ENCODE results near the gene NCAPD2. TPM values are rescaled to one million over a fixed set of nuclear protein-coding genes. Genes with fewer than 3 reads are reported as not detected.

Gene NCAPD2
- total RNA-seq, 1 experiment from 2014 or later = 103 TPM

GRCh38 chr12:6549684-6550151 is 55.8 kb downstream of the NCAPD2 start:
- H3K9me3 ChIP-seq (ENCODE audit: low read length) = no peaks in the 10 kb centered on the region
- H3K4me2 ChIP-seq (ENCODE audit: low read depth, low read length, poor library complexity, severe bottlenecking) = no peak overlapping the region
- no peak overlapping the region for H3K27ac ChIP-seq (ENCODE audit: low read length)
- no peak for DNase-seq
- no peak overlapping the region for H2AFZ ChIP-seq (ENCODE audit: low read length)
- peaks cover 19% of the 10 kb centered on the region for H3K4me1 ChIP-seq (ENCODE audit: low read length)
- H3K4me3 ChIP-seq (ENCODE audit: low read length) = no peak overlapping the region
- H4K20me1 ChIP-seq (ENCODE audit: insufficient read depth, low read depth, low read length) = peaks cover 10% of the 10 kb centered on the region
- H3K79me2 ChIP-seq (ENCODE audit: low read length) = peaks cover 43% of the 10 kb centered on the region
- H3K36me3 ChIP-seq (ENCODE audit: insufficient read depth, low read length) = peaks cover 21% of the 10 kb centered on the region; the same call in 1 of the 2 replicates
- H3K9ac ChIP-seq (ENCODE audit: low read length) = no peak overlapping the region
- H3K27me3 ChIP-seq (ENCODE audit: low read length) = no peaks in the 10 kb centered on the region
- H3K9me2 ChIP-seq (replicated peaks; ENCODE audit: insufficient read depth, low read length) = no peaks in the 10 kb centered on the region

GRCh38 chr12:6550294-6551062 is 56.6 kb downstream of the NCAPD2 start:
- Histone ChIP-seq H3K27me3 (ENCODE audit: low read length) (no peaks in the 10 kb centered on the region), H3K9ac (ENCODE audit: low read length) (no peak overlapping the region), H3K4me1 (ENCODE audit: low read length) (peaks cover 22% of the 10 kb centered on the region), H3K79me2 (ENCODE audit: low read length) (peaks cover 50% of the 10 kb centered on the region), H3K4me3 (ENCODE audit: low read length) (no peak overlapping the region), H3K27ac (ENCODE audit: low read length) (no peak overlapping the region), H3K36me3 (ENCODE audit: insufficient read depth, low read length) (peaks cover 23% of the 10 kb centered on the region; the same call in 1 of the 2 replicates), H3K9me2 (replicated peaks; ENCODE audit: insufficient read depth, low read length) (no peaks in the 10 kb centered on the region), H4K20me1 (ENCODE audit: insufficient read depth, low read depth, low read length) (peaks cover 16% of the 10 kb centered on the region), H3K9me3 (ENCODE audit: low read length) (no peaks in the 10 kb centered on the region), H2AFZ (ENCODE audit: low read length) (no peak overlapping the region), H3K4me2 (ENCODE audit: low read depth, low read length, poor library complexity, severe bottlenecking) (no peak overlapping the region)
- DNase-seq = no peak

- Histone ChIP-seq H3K27me3 (ENCODE audit: low read length) (no peaks in the 10 kb centered on the region), H3K9me3 (ENCODE audit: low read length) (no peaks in the 10 kb centered on the region), H4K20me1 (ENCODE audit: insufficient read depth, low read depth, low read length) (peaks cover 16% of the 10 kb centered on the region), H3K9ac (ENCODE audit: low read length) (no peak overlapping the region), H3K4me3 (ENCODE audit: low read length) (no peak overlapping the region), H3K4me1 (ENCODE audit: low read length) (peaks cover 22% of the 10 kb centered on the region), H3K36me3 (ENCODE audit: insufficient read depth, low read length) (peaks cover 23% of the 10 kb centered on the region; the same call in 1 of the 2 replicates), H3K79me2 (ENCODE audit: low read length) (peaks cover 54% of the 10 kb centered on the region), H3K9me2 (replicated peaks; ENCODE audit: insufficient read depth, low read length) (no peaks in the 10 kb centered on the region), H3K27ac (ENCODE audit: low read length) (no peak overlapping the region), H3K4me2 (ENCODE audit: low read depth, low read length, poor library complexity, severe bottlenecking) (no peak overlapping the region), H2AFZ (ENCODE audit: low read length) (no peak overlapping the region)
- no peak for DNase-seq
These were observed 57.2 kb downstream of the NCAPD2 start for GRCh38 chr12:6551063-6551461.

GRCh38 chr12:6551496-6552139 is 57.7 kb downstream of the NCAPD2 start:
- Histone ChIP-seq H3K27ac (ENCODE audit: low read length) (no peak overlapping the region), H3K9me3 (ENCODE audit: low read length) (no peaks in the 10 kb centered on the region), H3K4me3 (ENCODE audit: low read length) (no peak overlapping the region), H3K4me1 (ENCODE audit: low read length) (peaks cover 24% of the 10 kb centered on the region), H3K79me2 (ENCODE audit: low read length) (peaks cover 54% of the 10 kb centered on the region), H4K20me1 (ENCODE audit: insufficient read depth, low read depth, low read length) (peaks cover 16% of the 10 kb centered on the region), H3K9me2 (replicated peaks; ENCODE audit: insufficient read depth, low read length) (no peaks in the 10 kb centered on the region), H3K36me3 (ENCODE audit: insufficient read depth, low read length) (peaks cover 25% of the 10 kb centered on the region; the same call in 1 of the 2 replicates), H3K27me3 (ENCODE audit: low read length) (no peaks in the 10 kb centered on the region), H3K9ac (ENCODE audit: low read length) (no peak overlapping the region), H3K4me2 (ENCODE audit: low read depth, low read length, poor library complexity, severe bottlenecking) (no peak overlapping the region), H2AFZ (ENCODE audit: low read length) (no peak overlapping the region)
- no peak for DNase-seq

- no peak for DNase-seq
- H4K20me1 ChIP-seq (ENCODE audit: insufficient read depth, low read depth, low read length) = peaks cover 16% of the 10 kb centered on the region
- H3K4me3 ChIP-seq (ENCODE audit: low read length) = no peak overlapping the region
- H3K9ac ChIP-seq (ENCODE audit: low read length) = peak overlapping the region; percentile 8; the same call in 1 of the 2 replicates
- H3K4me2 ChIP-seq (ENCODE audit: low read depth, low read length, poor library complexity, severe bottlenecking) = no peak overlapping the region
- no peaks in the 10 kb centered on the region for H3K9me3 ChIP-seq (ENCODE audit: low read length)
- H3K79me2 ChIP-seq (ENCODE audit: low read length) = peaks cover 54% of the 10 kb centered on the region
- no peaks in the 10 kb centered on the region for H3K27me3 ChIP-seq (ENCODE audit: low read length)
- no peak overlapping the region for H3K27ac ChIP-seq (ENCODE audit: low read length)
- H3K9me2 ChIP-seq (replicated peaks; ENCODE audit: insufficient read depth, low read length) = no peaks in the 10 kb centered on the region
- no peak overlapping the region for H2AFZ ChIP-seq (ENCODE audit: low read length)
- H3K36me3 ChIP-seq (ENCODE audit: insufficient read depth, low read length) = peaks cover 26% of the 10 kb centered on the region; the same call in 1 of the 2 replicates
- H3K4me1 ChIP-seq (ENCODE audit: low read length) = peaks cover 28% of the 10 kb centered on the region
These were observed 58.2 kb downstream of the NCAPD2 start for GRCh38 chr12:6552140-6552551.

GRCh38 chr12:6553051-6553868 is 59.4 kb downstream of the NCAPD2 start:
- H3K36me3 ChIP-seq (ENCODE audit: insufficient read depth, low read length) = peaks cover 33% of the 10 kb centered on the region; the same call in 1 of the 2 replicates
- H3K9ac ChIP-seq (ENCODE audit: low read length) = peak overlapping the region; percentile 91
- peaks cover 54% of the 10 kb centered on the region for H3K79me2 ChIP-seq (ENCODE audit: low read length)
- no peaks in the 10 kb centered on the region for H3K27me3 ChIP-seq (ENCODE audit: low read length)
- peaks cover 30% of the 10 kb centered on the region for H3K4me1 ChIP-seq (ENCODE audit: low read length)
- H2AFZ ChIP-seq (ENCODE audit: low read length) = no peak overlapping the region
- H3K9me3 ChIP-seq (ENCODE audit: low read length) = no peaks in the 10 kb centered on the region
- H3K4me3 ChIP-seq (ENCODE audit: low read length) = peak overlapping the region; percentile 94
- H3K4me2 ChIP-seq (ENCODE audit: low read depth, low read length, poor library complexity, severe bottlenecking) = peak overlapping the region; percentile 95
- DNase-seq = no peak
- peak overlapping the region; percentile 38; the same call in 1 of the 2 replicates for H3K27ac ChIP-seq (ENCODE audit: low read length)
- no peaks in the 10 kb centered on the region for H3K9me2 ChIP-seq (replicated peaks; ENCODE audit: insufficient read depth, low read length)
- peaks cover 16% of the 10 kb centered on the region for H4K20me1 ChIP-seq (ENCODE audit: insufficient read depth, low read depth, low read length)

- no peak overlapping the region for H2AFZ ChIP-seq (ENCODE audit: low read length)
- H3K79me2 ChIP-seq (ENCODE audit: low read length) = peaks cover 54% of the 10 kb centered on the region
- H3K4me2 ChIP-seq (ENCODE audit: low read depth, low read length, poor library complexity, severe bottlenecking) = peak overlapping the region; percentile 95
- H3K4me3 ChIP-seq (ENCODE audit: low read length) = peak overlapping the region; percentile 94
- H4K20me1 ChIP-seq (ENCODE audit: insufficient read depth, low read depth, low read length) = peaks cover 17% of the 10 kb centered on the region
- H3K27me3 ChIP-seq (ENCODE audit: low read length) = no peaks in the 10 kb centered on the region
- DNase-seq = peak; percentile 94
- H3K4me1 ChIP-seq (ENCODE audit: low read length) = peaks cover 30% of the 10 kb centered on the region
- H3K9me3 ChIP-seq (ENCODE audit: low read length) = no peaks in the 10 kb centered on the region
- peak overlapping the region; percentile 91 for H3K9ac ChIP-seq (ENCODE audit: low read length)
- H3K27ac ChIP-seq (ENCODE audit: low read length) = peak overlapping the region; percentile 67
- H3K9me2 ChIP-seq (replicated peaks; ENCODE audit: insufficient read depth, low read length) = no peaks in the 10 kb centered on the region
- peaks cover 35% of the 10 kb centered on the region for H3K36me3 ChIP-seq (ENCODE audit: insufficient read depth, low read length)
These were observed 60.5 kb downstream of the NCAPD2 start for GRCh38 chr12:6554168-6555017.

All from Karpas-422 (cell line).